ENCODE measurements around the gene HAS3. TPM values are rescaled to one million over a fixed set of nuclear protein-coding genes. Genes with fewer than 3 reads are reported as not detected.

Gene HAS3
- total RNA-seq, 1 experiment from 2014 or later: 6.9 TPM

- Histone ChIP-seq H3K27me3 (ENCODE audit: control insufficient read depth, insufficient read depth, low read length) (no peaks in the 10 kb centered on the region), H3K4me1 (ENCODE audit: control insufficient read depth, insufficient read depth, low read length) (no peaks in the 10 kb centered on the region), H3K27ac (ENCODE audit: low read length) (no peak overlapping the region), H3K36me3 (ENCODE audit: control insufficient read depth, insufficient read depth, low read length) (no peaks in the 10 kb centered on the region), H3K9me3 (ENCODE audit: control insufficient read depth, insufficient read depth, low read depth, low read length) (no peaks in the 10 kb centered on the region), H3K4me3 (ENCODE audit: low read depth in 2 of 2, low read length in 2 of 2) (no peak overlapping the region)
- no peak for ATAC-seq
- no peak for TF ChIP-seq CTCF (IDR thresholded peaks at IDR 0.05)
- TF ChIP-seq SIN3A (IDR thresholded peaks at IDR 0.05; ENCODE audit: borderline replicate concordance, insufficient read depth, low read depth, low read length): no peak
- no peak for TF ChIP-seq REST (IDR thresholded peaks at IDR 0.05; ENCODE audit: insufficient read depth in 1 of 2, low read depth in 2 of 2, low read length in 1 of 2)
- no peak for TF ChIP-seq POLR2AphosphoS5 (IDR thresholded peaks at IDR 0.05; ENCODE audit: low read depth, low read length)
- no peak for TF ChIP-seq TCF7L2 (IDR thresholded peaks at IDR 0.05; ENCODE audit: low read depth, low read length)
- no peak for DNase-seq (ENCODE audit: low read depth, low spot score)
- no TSS peak for BruUV-seq (replicated peaks)
- intact Hi-C loops (cut with micrococcal nuclease; ENCODE audit: unreplicated experiment) (no loop called here), in situ Hi-C loops (cut with HindIII; ENCODE audit: low pct_unique_long_range_greater_than_20kb, low sequenced_read_pairs) (no loop called here)
- CTCF ChIA-PET: interaction anchor here (0.7 kb wide), 1 partner anchor 704 kb away, joined by 4 read pairs; no protein-coding TSS in a partner anchor
- POLR2A ChIA-PET: no interaction called here
Measured at GRCh38 chr16:69095193-69095592, 10.3 kb upstream of the HAS3 start.

GRCh38 chr16:69100071-69100691 lies 5.3 kb upstream of the HAS3 start:
- Histone ChIP-seq H3K27ac (ENCODE audit: low read length) (no peak overlapping the region), H3K9me3 (ENCODE audit: control insufficient read depth, insufficient read depth, low read depth, low read length) (no peaks in the 10 kb centered on the region), H3K4me1 (ENCODE audit: control insufficient read depth, insufficient read depth, low read length) (peaks cover 1% of the 10 kb centered on the region), H3K4me3 (ENCODE audit: low read depth in 2 of 2, low read length in 2 of 2) (no peak overlapping the region), H3K27me3 (ENCODE audit: control insufficient read depth, insufficient read depth, low read length) (no peaks in the 10 kb centered on the region), H3K36me3 (ENCODE audit: control insufficient read depth, insufficient read depth, low read length) (no peaks in the 10 kb centered on the region)
- BruUV-seq (replicated peaks): no TSS peak
- TF ChIP-seq SIN3A (IDR thresholded peaks at IDR 0.05; ENCODE audit: borderline replicate concordance, insufficient read depth, low read depth, low read length) (no peak), POLR2AphosphoS5 (IDR thresholded peaks at IDR 0.05; ENCODE audit: low read depth, low read length) (no peak), TCF7L2 (IDR thresholded peaks at IDR 0.05; ENCODE audit: low read depth, low read length) (no peak), REST (IDR thresholded peaks at IDR 0.05; ENCODE audit: insufficient read depth in 1 of 2, low read depth in 2 of 2, low read length in 1 of 2) (no peak), CTCF (IDR thresholded peaks at IDR 0.05) (no peak)
- in situ Hi-C loops (cut with HindIII; ENCODE audit: low pct_unique_long_range_greater_than_20kb, low sequenced_read_pairs) (no loop called here), intact Hi-C loops (cut with micrococcal nuclease; ENCODE audit: unreplicated experiment) (no loop called here)
- DNase-seq (ENCODE audit: low read depth, low spot score) (no peak), ATAC-seq (no peak)
- POLR2A ChIA-PET: interaction anchor here (0.7 kb wide), 1 partner anchor 185 kb away, joined by 3 read pairs; no protein-coding TSS in a partner anchor
- CTCF ChIA-PET: no interaction called here
